OCI-LY1 (cell line): ENCODE measurements around the gene ANKMY1.

Experiments used
- CTCF ChIP-seq: fragments of 200-600 bp; sonication (generic), shearing (Covaris generic); IDR thresholded peaks from 2 replicates; pipeline ENCODE4 v1.5.1; 2017; ENCODE audit warnings: mild to moderate bottlenecking, antibody characterized with exemption, low read length, moderate library complexity, mixed read lengths
- EZH2 ChIP-seq: fragments of 200-600 bp; sonication (generic), shearing (Covaris generic); IDR thresholded peaks from 2 replicates; pipeline ENCODE4 v1.8.0; 2017; ENCODE audit warnings: borderline replicate concordance, mixed run types, mild to moderate bottlenecking, antibody characterized with exemption, low read length, moderate library complexity, mixed read lengths

GRCh38 chr2:240601061-240601830 lies 43.5 kb upstream of the ANKMY1 start:
- TF ChIP-seq CTCF = no peak
- no peak for TF ChIP-seq EZH2
